GM18511 (cell line): ENCODE measurements around the gene TRABD.
"Not testable (repeated sequence)": the region's sequence is repeated elsewhere in the genome, so short reads cannot be mapped to it uniquely, and the experiment has no call there.

Source experiments
- ATAC-seq: cut with Tn5 transposase; IDR thresholded peaks from one replicate; pipeline ENCODE4 v1.9.1; 2021; ENCODE audit warnings: mild to moderate bottlenecking, moderate library complexity; ENCODE audit not compliant: unreplicated experiment

TRABD gene

GRCh38 chr22:50151571-50152537, 33.9 kb upstream of the TRABD start:
- no peak for ATAC-seq

GRCh38 chr22:50153056-50153755, 32.5 kb upstream of the TRABD start:
- ATAC-seq: no peak

GRCh38 chr22:50153756-50154140, 32.0 kb upstream of the TRABD start:
- ATAC-seq: no peak

GRCh38 chr22:50157709-50158375, 27.9 kb upstream of the TRABD start:
- no peak for ATAC-seq

- no peak for ATAC-seq
Observed at GRCh38 chr22:50160947-50161346, 24.8 kb upstream of the TRABD start.

GRCh38 chr22:50161508-50162390, 24.0 kb upstream of the TRABD start:
- ATAC-seq: no peak

GRCh38 chr22:50162391-50162956, 23.2 kb upstream of the TRABD start:
- no peak for ATAC-seq

GRCh38 chr22:50165436-50166123, 20.1 kb upstream of the TRABD start:
- ATAC-seq: no peak

GRCh38 chr22:50167689-50168489, 17.8 kb upstream of the TRABD start:
- ATAC-seq: no peak

- not testable (repeated sequence) for ATAC-seq
Observed at GRCh38 chr22:50168490-50169180, 17.1 kb upstream of the TRABD start.

GRCh38 chr22:50169181-50169759, 16.4 kb upstream of the TRABD start:
- ATAC-seq: no peak

- ATAC-seq: no peak
Observed at GRCh38 chr22:50169774-50170341, 15.9 kb upstream of the TRABD start.

- ATAC-seq: no peak
Observed at GRCh38 chr22:50170453-50171318, 15.0 kb upstream of the TRABD start, which contains the start of gene PANX2. Gene PANX2 (plus strand): TSS chr22:50170731. CDS start chr22:50170731, 0 bp downstream.

- no peak for ATAC-seq
Observed at GRCh38 chr22:50171319-50171964, 14.3 kb upstream of the TRABD start.

- ATAC-seq: no peak
Observed at GRCh38 chr22:50171965-50172421, 13.7 kb upstream of the TRABD start.
